ENCODE results near the gene PPT2.
A peak's percentile ranks its signal among the peaks of the same experiment; 100 is the strongest.
"Not testable (repeated sequence)": the region's sequence is repeated elsewhere in the genome, so short reads cannot be mapped to it uniquely, and the experiment has no call there.

Gene PPT2

DNA sequence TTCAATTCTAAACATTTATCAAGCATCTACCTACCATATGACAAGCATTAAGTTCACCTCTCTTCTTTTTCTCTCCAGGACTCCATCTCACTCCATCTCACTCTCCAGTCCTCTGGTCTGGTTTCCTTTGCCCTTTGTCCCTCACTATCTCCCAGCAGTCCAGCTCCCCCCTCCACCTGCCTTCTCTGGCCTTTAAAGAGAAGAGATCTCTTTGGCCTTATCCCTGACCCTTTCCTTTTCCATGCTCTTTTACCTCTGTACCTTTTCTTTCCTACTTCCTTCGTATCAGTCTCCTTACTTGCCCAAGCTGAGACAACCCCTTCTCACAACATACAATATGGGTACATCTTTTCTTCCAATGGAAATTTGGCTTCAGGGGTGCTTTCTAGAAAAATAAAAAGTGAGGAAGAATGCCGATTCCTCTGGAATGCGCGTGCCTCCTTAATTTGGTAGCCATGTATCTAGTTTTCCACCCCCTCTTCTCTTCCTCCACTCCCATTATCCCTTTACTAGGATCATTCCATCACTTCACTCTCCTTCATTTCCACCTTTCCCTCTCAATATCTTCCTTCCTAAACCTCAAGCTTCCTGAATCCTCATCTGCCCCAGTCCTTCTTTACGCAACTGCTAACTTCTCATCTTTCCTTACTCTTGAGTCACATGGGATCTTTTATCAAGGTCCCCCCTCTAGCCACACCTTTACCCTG, 22.7 kb downstream of the PPT2 start:
- no peak for DNase-seq (ENCODE audit: low read depth)

DNA sequence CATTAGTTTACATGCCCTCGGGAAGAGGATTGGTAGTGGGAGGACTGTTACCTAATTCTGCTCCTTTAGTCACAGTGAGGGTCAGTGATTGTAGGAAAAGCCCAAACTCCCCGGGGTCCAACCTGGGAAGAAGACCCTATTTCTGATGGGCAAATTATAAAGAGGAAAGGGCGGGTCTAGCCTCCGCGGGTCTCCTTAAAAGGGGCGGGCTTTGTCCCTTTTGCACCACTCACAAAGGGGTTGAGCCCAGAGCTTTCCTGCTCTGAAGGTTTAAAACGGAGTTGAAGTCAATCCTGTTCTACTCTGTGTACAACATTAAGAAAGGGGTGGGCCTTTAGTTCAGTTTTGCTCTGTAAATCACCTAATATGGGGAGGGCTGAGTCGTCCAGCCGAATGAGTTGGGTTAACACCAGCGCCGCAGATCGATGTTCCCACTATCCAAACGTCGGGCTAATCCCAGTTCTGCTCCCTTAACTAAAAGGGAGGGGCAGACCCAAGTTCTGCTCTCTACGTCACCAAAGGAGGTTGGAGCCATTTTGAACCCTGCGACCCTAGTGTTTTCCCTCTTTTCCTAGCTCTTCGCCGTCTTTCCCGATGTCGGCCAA, 23.3 kb downstream of the PPT2 start:
- no peak for DNase-seq (ENCODE audit: low read depth)

DNA sequence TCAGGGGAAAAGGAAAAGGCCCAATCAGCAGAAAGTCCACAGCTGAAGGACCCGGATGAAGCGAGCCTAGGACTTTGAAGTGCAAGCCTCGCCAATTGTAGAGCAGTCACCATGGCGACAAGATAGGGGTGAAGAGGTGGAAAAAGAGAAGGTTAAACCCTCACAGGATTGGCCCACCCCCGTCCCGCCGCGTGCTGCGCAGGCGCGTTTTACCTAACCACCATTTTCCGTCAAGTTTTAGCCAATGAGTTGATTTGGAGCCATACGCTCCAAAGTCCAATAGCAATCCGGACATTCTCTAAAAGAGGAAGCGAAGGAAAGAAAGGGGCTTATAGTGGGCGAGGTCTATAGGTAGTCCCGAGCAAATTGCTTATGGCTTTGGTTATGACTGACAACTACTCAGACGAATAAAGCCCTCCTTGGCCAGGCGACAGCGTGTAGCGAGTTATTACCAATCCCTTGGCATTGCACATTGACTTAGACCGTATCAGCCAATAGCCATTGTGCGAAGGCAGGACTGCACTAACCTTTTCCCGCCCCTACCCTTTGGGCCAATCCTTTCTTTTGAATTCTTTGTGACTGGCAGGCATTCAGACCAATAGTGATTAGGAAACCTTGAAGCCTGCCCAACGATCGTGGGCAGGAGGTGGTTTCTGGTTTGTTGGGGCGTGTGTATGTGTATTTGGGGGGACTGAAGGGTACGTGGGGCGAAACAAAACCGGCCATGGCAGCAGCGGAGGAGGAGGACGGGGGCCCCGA, 24.0 kb downstream of the PPT2 start, which contains the start of gene RNF5:
TSS of gene RNF5 (plus strand) at position 618 of the 759 bp plus-strand sequence. CDS start at position 725, 107 bp downstream.
- peak; percentile 100 for DNase-seq (ENCODE audit: low read depth)

DNA sequence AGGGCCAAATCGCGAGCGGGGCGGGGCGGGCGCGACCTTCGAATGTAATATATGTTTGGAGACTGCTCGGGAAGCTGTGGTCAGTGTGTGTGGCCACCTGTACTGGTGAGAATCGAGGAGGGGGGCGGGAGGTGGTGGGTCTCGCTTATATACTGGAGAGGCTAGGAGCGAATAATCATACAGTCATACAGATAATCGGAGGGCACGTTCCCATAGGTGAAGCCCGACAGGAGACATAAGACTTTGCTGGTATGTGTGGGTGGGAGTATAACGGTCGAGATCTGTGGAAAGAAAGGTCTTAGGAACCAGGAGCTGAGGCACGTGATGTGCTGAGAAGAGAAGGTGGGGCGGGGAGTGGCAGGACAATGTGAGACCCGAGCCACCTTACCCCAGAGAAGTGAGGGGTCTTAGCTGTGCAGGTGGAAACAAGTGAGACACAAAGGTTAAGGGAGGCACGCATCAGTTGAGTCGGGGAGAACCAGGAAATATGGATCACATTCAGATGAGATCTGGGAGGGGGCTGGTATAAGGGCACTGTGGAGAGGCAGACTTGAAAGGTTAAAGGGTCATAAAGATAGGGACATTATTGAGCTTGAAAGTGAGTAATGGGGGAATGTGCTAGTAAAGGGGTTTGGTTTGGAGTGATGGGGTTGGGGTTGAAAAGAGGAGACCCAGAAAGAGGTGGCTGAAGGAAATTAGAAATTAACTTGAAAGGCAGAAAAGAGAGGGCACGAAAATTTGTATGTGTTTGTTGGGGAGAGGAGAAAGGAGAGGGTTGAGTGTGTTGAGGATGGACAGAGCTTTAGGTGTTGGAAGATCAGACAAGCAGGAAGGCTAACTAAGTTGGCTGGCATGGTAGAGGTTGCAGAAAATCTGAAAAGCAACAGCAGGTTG, 24.9 kb downstream of the PPT2 start:
- no peak for DNase-seq (ENCODE audit: low read depth)

DNA sequence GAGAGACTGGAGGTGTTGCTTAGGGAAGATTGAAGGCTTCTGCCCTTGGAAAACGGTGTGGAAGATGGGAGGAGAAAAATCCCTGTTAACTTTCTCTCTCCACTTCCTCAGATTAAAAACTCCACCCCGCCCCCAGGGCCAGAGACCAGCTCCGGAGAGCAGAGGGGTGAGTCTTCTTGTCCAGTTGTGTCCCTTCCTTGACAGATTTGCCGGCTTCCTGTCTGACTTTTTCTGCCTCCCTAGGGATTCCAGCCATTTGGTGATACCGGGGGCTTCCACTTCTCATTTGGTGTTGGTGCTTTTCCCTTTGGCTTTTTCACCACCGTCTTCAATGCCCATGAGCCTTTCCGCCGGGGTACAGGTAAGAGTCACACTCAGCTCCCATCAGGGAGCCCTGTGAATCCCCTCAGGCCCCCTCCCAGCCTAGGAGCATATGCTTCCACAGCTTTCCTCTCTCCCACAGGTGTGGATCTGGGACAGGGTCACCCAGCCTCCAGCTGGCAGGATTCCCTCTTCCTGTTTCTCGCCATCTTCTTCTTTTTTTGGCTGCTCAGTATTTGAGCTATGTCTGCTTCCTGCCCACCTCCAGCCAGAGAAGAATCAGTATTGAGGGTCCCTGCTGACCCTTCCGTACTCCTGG, 25.9 kb downstream of the PPT2 start:
- DNase-seq (ENCODE audit: low read depth) = no peak

DNA sequence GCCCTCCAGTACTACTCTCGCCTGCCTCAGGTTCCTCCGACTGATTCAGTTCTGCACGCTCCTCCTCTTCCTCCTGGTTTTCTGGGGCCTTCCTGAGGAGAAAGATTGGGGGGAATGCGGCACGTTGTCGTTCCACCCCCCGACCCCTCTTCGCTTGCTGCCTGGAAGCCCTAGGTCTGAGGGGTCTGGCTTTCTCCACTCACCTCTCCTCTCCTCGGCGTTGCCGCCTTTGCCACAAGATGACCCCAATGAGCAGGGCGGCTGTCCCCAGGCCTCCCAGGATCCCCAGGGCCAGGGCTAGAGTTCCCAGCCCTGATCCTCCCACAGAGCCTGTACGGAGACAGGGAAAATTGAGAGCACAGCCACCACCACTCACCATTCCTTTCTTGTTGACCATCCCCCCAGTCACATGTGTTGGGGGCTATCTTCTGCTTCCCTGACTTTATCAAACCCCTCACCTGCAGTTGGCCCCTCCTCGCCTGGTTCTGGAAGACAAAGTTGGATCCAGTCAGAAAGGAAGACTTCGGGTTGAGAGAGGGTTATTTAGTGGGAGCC, 27.3 kb downstream of the PPT2 start:
- DNase-seq (ENCODE audit: low read depth) = no peak

DNA sequence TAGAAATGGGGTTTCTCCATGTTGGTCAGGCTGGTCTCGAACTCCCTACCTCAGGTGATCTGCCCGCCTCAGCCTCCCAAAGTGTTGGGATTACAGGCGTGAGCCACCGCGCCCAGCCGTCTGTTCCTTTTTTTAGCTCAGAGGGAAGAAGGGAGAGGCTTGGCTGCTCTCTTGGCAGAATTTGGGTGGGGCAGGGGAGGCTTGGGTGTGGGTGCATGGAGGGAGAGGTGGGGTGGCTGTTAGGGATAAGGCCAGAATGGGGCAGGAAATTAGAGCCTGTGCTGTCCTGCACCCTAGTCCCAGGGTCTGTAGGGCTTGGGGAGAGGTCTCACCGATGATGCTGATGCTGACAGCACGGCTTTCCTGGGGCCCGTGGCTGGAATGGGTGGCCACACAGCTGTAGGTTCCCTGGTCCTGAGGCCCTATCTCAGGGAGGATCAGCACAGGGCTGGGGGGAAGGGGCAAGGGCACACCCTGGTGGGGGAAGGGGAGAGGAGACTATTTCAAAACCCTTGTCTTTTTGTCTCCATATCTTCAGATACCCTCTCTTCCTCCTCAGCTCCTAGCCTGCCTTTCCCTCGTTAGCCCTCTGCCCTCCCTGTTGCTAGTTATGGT, 28.1 kb downstream of the PPT2 start:
- DNase-seq (ENCODE audit: low read depth) = no peak

DNA sequence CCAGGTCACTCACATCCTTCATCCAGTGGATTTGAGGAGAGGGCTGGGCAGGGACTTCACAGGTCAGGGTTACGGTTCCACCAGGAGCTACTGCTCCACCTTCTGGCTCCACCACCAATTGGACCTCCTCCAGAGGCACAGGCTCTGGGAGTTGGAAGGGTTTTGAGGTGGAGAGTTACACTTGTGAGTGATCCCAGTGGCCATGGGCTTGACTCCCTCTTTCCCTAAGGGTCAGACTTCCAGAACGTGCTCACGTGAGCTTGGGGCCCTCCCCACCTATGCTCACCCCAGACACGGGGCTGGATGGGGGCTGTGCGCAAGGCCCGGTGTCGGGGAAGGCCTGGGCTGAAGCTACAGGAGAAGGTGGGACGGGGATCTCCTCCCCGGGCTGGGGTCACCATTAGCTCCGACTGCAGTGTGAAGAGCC, 28.6 kb downstream of the PPT2 start:
- DNase-seq (ENCODE audit: low read depth) = no peak

DNA sequence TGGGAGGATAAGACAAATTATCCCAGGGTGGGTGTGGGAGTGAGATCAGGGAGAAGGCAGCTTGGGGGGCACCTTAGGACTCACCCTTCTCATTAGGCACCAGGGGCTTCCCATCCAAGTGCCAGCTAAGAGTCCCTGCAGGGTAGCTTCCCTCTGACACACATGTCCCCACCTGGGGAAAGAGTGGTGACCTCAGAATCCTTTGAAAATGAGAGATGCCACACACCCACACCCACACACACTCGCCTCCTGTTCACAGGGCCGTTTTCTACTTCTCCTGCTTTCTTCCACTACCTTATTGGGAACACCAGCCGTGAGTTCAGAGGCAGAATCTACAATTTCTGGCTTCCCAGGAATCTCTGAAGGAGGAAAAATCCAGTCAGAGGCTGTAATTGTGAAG, 29.1 kb downstream of the PPT2 start:
- no peak for DNase-seq (ENCODE audit: low read depth)

DNA sequence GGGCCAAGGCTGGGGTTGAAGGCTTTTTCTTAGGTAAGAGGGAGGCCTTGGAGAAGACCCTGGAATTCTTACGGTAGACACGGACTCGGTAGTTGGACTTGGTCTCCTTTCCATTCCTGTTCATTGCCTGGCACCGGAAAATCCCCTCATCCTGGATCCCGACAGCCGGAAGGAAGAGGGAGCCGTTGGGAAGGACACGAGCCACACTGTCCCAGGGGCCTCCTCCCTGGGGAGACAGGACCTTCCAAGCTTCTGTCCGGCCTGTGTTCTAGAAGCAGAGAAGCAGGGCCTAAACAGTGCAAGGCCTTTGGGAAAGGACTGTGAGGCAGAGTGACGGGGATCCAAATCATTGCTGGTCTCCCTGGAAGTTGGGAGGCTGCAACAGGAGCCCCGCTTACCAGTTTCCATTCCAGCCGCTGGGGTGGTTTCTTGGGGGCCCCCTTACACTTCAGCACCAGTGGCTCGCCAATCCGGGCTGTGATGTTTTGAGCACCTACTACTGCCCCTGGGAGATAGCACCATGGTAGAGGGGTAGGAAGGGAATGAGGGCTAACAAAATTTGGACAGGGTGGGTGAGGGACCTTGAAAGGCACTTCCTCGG, 29.6 kb downstream of the PPT2 start:
- no peak for DNase-seq (ENCODE audit: low read depth)

DNA sequence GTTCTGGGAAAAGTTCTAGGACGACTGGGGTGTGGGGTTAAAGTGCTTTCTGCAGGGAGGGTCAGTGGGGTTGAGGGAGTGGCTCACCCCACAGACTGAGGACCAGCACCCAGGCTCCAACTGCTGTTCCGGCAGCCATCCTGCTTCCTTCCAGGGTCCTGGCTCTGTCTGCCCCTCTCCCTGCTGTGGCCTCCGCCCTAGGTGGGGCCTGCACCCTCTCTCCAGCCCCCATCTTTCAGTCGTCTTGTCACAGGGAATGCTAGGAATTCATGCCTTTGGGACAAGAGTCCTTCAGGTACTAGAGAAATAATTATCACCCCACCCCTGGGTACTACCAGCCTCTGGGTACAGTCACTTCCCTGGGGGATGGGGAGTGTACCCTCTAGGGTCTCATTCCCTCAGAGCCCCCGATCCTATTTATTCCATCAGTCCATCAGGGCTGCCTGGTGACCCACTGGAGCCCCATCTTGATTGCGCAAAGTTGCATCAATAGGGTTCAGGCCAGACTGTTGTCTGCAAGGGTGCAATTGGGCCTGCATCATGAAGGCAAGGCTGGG, 30.2 kb downstream of the PPT2 start, which contains the start of gene AGER:
TSS of gene AGER (minus strand) at position 170 of the 557 bp plus-strand sequence. CDS start at position 139, 31 bp downstream.
- no peak for DNase-seq (ENCODE audit: low read depth)

DNA sequence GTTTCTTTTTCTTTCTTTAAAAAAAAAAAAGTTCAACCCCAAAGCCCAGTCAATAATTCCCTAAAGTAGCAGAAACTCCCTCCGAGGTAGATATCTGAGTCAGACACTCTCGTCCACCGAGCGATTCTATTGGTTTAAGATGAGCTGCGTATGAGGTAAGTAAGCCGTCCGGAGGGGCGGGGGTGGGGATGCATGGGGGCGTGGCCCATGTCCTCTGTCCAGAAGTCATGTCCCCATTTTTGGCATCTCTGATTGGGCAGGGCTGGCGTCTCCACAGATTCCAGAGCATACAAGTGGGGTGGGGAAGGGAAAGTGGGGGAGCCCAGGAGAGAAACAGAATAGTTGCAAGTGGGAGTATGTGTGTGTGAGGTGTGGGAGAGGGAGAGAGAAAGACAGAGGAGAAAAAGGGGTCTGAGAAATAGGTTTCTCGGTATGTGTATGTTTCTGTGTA, 31.8 kb downstream of the PPT2 start:
- DNase-seq (ENCODE audit: low read depth) = peak; percentile 56

DNA sequence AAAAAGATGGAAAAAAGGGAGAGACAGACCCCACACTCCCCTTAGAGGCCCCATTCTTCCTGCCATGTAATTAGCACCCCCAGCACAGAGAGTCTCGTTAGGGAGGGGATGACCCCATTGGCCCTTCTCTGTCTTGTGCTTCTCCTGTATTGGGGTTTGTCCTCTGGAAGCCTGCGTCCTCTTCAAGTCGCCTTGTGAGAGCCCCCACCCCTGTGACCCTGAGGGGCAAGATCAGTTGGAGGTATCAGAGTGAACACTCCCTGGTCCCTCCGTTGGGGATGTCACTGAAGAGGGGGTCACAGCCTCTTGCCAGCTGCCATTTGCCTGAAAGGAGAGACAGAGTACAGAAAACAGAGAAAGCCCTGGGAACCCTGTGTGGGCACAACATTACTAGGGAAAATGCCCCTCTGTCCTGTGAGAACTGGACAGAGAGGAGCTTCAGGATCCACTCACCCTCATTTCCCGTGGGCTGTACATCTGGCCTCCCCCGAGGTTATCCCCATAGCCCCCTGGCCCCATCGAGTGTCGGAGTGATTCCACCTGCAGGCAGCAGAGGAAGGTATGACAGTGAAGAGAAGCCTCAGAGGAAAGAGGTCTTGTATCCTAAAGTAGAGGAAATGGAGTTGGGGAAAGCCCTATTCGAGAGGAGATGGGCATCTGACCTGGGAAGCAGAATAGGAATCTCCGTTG, 32.4 kb downstream of the PPT2 start:
- DNase-seq (ENCODE audit: low read depth) = not testable (repeated sequence)

DNA sequence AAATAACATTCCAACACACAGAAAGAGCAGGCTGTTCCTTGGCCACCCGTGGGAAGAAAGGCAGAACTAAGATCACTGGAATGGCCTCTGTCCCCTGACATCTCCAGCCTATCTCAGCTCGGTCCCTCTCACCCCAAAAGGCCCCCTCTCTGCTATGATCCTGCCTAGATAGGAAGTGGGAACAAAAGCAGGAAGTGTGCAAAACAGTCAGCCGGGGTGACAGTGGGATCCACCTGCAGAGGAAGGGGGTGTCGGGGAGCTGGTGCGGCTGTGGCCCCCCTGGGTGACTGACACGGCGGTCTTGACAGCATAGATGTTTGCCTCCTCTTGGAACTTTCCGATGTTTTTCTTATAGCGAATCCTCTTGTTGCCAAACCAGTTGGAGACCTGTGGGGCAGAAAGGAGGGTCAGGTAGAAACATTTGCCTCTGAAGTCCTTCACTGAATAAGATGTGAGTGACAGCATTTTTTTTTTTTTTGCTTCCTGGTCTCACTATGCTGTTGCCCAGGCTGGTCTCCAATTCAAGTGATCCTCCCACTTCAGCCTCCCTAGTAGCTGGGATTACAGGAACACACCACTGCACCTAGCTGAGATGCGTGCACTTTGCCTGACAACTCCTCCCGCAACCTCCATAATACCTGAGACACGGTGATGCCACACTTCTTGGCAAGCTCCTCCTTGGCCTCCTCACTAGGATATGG, 33.2 kb downstream of the PPT2 start:
- DNase-seq (ENCODE audit: low read depth) = no peak

DNA sequence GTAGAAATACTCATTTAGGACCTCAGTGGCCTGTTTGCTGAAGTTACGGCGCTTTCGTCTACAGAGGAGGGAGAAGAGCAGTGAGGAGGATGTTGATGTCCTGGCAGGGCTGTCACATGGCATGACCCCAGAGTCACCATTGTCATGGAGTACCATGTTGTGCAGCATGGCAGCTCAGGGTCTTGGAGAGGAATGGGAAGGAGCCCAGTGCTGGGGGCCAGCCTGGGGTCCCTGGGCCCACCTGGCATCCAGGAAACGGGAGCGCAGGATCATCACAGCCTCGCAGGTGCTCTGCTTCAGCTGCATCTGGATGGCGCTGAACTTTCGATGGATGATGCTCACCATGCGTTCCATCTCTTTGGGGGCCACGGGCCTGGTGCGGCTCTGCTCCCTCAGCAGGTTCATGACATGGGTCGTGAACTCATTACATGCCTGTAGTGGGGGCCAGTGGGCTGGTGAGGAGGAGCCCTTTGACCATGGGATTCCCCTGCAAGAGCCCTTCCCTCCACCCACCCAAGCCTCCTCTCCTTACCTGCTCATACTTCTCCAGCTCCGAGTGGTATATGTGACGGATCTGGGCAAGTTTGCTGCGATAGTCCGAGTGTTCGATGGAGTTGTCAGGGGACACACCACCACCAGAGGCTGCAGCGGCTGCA, 33.9 kb downstream of the PPT2 start:
- DNase-seq (ENCODE audit: low read depth) = not testable (repeated sequence)

DNA sequence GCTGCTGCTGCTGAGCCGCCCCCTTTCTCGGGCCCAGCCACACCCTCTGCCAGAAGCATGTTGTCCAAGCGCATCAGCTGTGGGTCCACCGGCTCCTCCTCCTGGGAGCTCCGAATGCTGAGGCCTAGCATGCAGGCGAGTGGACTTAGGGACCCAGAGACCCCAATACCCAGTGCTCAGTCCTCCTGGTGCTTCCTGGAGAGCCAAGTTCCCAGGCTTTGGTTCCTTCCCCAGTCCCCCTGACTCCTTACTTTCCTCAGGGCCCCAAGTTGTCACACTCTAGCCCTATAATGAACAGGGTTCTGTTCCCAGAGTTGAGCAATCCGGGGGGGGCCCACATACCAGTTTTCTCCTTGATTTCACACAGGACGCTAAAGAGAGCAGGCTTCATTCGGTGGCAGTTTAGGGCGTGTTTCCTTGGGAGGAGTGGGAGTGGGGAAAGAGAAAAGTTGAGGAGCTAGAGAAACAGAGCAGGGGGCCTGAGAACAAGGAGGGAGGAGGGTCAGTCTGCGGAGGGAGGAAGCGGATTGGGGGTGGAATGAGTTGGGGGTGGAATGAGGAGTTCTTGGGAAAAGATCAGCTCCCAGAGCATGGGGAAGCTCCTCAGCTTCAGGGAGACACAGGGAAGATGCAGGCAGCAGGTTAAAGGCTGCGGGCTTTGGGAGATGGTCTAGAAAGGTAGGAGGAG, 34.6 kb downstream of the PPT2 start:
- DNase-seq (ENCODE audit: low read depth) = no peak

DNA sequence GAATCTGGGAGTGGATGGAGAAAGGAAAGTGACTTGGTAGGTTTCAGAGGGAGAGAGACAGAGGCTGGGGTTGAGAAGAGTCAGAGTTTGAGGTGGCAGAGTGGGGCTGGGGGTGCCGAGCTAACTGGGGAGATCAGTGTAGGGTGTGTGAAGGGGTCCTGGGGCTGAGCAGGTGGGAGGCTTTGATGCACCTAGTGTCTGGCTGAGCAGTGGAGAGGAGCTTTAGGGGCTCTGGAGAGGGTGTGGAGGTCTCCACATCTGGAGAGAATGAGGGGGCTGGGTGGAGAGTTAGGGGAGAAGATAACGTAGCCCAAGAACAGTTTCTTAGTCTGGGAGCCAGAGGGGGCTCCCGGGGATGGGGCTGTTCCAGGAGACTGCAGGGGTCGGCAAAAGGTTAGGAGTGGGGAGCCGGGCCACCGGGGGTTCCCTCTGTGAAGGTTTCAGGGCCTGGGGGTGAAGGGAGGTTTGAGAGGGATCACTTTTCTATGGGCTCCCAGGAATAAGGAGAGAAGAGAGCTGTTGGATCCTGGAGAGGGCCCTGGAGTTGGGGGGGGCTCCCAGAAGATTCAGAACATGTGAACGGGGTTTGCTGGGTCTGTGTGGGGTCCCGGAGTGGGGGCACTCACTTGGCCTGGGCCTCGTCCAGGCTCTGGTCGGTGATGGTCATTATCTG, 35.3 kb downstream of the PPT2 start:
- DNase-seq (ENCODE audit: low read depth) = no peak

Data from HS-5 (cell line).